ENCODE measurements around the gene NKIRAS2.
A peak's percentile ranks its signal among the peaks of the same experiment; 100 is the strongest.

Gene NKIRAS2

DNA sequence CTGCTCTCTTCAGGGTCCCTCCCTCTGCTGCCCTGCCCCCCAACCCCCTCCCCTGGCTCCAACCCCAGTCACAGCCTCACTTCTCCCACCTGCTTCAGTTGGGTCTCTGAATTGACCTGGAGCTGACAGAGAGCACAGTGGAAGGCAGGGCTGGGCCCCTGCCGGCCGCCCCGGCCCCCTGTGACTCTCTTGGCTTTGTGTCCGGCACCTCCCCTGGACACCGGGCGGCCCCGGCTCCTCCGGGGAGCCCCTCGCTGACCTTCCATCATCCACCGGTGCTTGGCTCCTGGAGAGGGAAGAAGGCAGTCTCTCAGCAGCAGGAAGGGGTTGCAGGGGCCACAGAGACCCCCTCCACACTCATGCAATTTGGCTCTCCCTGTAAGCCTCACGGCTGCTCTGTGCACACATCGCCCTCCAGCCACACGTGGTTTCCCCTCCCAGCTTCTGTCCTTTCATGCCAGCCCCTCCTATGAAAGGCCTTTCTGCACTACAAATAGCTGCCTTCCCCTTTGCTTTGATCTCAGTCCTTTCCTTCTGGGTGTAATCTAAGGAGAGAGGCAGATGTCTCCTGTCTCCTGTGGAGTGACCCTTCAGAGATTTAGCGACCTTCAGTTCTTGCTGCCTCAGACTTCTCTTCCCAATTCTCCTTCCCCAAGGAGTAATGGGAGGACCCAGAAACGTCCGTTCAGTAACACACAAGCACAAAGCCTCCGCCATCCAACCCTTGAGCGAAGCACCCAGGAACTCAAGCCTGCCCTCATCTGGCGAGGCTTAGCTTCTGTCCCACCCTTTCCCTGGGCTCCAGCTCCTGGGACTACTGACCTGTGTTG is 8.3 kb downstream of the NKIRAS2 start:
- DNase-seq, result no peak

DNA sequence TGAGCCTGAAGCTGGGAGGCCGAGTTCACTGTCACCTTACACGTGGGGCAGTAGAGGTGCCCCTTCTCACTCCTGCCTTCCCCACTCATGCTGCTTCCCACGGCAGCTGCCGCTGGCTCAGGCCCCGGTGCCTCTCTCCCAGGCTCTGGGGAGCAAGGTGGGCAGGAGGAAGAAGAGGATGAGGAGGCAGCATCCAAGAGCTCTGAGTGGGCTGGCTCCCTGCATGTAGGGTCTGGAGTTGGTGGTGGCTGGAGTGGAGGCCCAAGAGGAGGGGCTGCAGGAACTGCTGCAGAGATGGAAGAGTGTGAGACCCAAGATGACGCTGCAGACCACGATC is 8.9 kb downstream of the NKIRAS2 start:
- no peak for DNase-seq

DNA sequence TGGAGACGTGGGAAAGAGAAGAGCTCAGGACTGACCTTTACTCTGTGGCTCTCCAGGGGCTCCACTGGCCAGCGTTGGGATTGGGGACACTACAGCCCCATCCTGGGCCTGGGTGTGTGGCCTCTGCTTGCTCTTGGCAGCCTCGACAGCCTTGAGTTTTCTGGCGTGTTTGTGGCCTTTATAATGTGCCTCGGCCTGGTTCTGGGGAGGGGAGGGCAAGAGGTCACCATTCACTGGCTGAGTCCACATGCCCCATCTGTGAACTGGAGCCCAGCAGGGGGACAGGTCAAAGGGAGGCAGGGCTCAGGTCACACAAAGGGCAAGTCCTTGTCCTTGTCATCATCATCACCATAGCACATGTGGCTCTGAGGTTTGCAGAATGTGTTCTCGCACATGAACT is 11.7 kb downstream of the NKIRAS2 start:
- no peak for DNase-seq

DNA sequence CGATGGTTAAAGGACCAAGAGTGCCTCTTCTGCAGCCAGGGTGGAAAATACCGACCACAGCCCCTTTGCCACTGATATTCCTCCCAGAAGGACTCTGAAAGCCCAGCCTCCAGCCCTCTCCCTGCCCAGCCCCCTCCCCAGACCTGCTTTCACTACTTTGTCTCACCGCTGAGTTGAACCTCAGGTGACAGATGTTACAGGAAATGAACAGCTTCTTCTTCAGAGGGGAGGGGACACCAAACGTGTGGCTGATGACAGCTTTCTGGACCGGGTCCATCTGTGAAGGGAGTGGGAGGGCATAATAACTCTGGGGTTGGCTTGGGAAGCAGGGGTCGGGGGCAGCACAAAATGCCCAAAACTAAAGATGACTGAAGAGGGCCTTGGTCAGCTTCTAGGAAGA is 14.2 kb downstream of the NKIRAS2 start:
- DNase-seq, result no peak

DNA sequence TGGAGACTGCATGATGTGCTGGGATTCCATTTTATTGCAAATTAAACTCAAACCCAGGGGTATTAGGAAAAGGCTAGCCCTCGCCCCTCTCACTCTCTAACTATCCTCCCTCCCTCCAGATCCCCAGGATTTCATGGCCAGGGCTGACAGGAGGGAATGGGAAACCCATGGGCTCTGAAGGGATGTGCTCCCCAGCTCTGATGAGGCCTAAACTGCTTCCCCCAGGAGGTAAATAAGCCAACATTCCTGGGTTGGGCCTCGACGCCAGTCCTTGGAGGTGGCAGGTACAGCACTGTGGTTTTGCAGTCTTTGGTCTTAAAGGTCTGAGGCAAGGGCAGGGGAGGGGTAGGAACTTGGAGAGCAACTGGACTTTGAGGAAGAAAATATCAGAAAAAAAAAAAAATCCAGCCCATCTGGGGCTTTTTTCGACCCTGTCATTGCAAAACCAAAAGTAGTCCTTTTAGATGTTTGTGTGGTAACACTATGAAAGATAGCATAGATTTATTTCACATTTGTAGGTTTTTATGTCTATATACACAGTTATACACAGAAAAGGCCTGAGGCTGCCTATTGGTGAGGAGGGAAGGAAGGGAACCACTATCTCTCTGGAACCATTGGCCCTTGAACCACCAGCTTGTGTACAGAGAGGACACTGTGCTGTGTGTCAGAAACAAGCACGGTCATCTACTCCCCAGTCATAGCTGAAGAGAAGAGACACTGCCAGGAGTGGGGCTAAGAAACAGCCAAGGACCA is 18.5 kb downstream of the NKIRAS2 start:
- no peak for DNase-seq

DNA sequence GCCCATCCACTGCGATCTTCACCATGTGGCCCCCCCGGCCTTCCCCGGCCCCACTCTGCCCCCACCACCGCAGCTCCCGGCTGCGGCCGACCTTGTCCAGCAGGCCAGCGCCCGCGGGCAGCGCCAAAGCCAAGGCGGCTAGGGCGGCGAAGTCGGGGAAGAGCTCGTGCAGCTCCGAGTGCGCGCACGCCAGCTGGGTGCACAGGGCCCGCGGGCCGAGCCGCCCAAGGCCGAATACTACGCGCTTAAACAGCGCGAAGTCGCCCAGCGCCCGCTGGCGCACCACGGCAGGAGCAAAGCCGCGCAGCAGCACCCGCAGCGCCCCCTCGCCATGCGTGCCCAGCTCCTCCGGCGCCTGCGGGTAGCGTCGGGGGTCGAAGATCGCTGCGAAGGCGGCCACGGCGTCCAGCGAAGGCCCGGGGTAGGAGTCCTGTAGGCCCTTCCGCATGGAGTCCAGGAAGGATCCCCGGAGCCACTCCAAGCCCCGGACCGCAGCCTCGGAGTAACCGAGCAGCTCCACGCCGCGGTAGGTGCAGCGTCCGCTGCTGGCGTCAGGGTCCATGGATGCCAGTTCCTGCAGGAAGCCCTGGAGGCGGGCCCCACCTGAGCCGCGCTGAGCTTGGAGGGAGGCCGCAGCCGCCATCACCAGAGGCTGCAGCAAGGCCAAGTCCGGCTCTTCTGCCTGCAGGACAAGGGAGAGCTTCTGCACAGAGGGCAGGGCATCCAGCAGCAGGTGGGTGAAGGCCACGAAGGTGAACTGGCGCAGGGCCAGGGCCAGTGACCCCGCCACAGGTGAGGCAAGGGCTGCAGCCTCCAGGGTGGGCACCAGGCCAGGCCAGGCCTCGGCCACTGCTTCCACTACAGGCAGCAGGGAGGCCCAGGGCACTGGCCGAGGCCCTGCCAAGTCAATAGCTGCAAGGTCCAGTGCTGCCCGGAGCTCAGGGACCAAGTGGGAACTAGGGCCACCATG is 20.2 kb downstream of the NKIRAS2 start:
- no peak for DNase-seq

DNA sequence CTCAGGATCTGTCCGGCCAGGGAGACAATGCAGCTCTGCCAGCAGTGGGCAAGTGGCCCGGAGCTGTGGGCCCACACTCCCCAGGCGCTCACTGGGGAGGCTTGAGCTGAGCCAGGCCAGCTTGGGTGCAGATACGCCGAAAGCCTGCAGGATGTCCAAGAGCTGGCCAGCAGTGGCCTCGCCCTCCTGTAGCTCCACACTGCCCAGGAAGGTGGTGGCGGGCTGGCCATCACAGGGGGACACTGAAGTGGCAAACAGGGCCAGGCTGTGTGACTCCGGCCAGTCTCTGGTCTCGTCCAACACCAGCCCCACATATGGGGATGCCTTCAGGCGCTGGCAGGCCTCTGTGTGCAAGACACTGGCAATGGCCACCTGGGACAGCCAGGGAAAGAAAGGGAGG is 20.9 kb downstream of the NKIRAS2 start:
- no peak for DNase-seq

DNA sequence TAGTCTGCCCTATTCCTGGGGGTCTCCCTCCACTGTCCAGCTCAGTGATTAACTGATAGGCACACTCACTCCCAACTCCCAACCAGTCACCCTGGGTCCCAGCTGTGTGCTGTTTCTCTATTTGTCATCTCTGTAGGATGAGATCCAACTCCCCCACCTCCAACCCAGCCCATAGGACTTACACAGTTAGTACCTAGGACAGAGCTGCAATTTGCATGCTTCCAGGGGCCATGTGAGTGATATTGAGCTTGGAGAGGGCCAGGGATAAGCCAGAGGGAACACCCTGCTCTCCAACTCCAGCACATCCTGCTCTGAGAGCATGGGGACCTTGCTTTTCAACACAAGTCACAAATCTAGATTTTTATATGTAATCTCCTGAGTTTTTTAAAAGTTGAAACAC is 21.7 kb downstream of the NKIRAS2 start:
- no peak for DNase-seq

DNA sequence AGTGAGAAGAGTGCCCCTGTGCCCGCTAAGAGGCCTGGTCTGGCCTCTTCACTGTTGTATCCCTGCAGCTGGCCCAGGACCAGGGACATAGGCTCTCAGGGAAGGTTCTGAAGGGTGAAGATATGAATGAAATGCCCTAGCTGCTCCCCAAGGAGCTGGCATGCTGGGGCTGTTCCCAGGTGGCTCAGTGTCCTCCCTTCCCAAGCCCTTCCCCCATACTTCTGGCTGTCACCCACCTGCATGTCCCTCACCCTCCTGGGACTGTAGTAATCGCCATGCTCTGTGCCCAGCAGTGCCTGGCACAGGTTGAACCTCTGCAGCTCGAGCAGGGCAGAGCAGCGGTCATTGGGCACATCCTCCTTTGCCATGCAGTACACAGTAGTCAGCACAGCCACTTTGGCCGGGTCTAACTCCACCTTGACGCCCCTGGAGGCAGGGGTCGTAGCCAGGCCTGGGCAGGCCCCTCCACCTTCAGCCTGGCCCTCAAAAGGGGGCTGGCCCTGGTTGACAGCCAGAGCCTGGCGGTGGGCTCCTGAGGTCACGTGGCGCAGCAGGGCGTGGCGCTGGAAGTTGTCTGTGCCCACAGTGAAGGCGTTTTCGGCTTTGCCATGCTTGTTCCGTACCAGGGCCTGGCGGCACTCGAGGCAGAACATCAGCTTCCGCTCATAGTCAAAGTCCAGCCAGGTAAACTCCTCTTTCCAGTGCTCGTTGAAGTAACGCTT is 22.9 kb downstream of the NKIRAS2 start:
- no peak for DNase-seq

DNA sequence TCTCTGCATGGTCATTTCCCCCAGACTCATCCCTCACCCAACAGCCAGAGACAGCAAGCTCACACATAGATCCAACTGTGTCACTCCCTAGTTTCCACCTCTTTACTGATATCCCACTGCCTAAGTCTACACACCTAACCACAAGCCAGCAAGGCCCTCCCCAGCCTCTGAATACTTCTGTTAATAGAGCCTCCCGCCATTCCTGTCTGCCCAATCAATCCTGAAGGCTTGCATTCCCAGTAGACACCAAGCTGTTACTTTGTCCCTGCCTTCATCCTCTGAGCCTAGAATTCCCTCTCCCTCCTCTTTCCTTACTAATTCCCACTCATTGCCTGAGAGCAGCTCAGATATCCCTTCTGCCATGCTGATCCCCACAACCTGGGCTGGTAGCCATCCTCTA is 25.8 kb downstream of the NKIRAS2 start:
- DNase-seq, result no peak

DNA sequence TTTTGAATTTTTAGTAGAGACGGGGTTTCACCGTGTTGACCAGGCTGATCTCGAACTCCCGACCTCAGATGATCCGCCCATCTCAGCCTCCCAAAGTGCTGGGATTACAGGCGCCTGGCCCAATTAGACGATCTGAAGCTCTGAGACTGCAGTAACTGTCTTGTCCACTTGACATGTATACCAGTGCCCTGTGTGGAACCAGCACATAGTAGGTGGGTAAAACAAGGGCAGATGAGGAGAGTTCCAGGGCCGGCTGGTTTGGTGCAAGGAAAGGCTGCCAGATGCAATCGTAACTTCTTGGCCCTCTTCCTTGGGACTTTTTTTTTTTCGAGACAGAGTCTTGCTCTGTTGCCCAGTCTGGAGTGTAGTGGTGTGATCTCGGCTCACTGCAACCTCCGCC is 27.5 kb downstream of the NKIRAS2 start:
- no peak for DNase-seq

DNA sequence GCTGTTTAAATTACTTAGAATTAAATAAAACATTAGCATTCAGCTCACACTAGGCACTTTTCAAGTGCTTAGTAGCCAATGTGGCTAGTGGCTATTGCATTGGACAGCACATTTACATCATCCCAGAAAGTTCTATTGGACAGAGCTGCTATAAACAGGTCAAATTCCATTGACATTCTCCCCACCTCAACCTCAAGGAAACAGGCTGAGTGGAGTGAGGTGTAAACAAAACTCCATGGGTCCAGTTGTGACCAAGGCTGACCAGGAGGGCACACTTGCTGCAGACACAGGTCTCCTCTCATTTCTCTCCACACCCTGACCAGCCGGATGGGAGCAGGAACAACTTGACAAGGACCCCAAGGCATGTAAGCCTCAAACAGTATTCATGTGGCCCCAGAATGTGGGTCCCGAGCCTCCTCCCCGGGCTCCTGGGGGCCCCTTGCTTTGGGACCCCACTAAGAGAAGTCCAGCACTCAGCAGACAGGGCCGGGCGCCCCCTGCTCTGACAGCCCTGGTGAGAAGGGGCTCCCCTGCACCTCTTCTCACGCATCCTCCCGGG is 30.0 kb downstream of the NKIRAS2 start:
- DNase-seq, result no peak

DNA sequence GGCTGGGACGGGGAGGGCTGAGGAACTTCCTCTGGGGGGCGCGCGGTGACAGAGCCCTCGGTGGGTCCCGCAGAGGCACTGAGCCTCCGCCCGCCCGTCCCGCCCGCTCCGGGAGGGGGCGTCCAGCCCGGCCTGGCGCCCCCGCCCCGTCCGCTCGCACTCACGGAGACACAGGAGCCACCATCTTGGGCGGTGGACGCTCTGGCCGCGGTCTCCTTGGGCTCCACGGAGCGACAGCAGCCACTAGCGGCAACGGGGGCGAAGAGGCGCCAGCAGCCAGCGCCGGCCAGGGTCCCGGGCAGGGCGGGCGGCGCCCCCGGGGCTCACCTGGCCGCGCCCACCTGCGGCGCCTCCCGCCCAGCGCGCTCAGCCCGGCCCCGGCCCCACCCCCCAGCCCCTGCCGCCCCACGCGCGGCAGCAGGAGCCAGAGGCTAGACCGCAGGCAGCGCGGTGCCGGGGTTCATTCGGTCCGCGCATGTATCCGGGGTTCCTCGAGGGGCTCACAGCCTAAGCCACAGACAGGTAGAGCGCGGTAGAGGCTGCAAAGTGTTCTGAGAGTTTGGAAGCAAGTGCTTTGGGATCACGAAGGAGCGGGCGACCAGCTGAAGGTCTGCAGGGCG is 30.6 kb downstream of the NKIRAS2 start, which contains the start of gene C17orf113:
TSS of gene C17orf113 (minus strand) at position 209 of the 620 bp plus-strand sequence. CDS start 7,225 bp downstream, outside the sequence.
- peak; percentile 70 for DNase-seq

DNA sequence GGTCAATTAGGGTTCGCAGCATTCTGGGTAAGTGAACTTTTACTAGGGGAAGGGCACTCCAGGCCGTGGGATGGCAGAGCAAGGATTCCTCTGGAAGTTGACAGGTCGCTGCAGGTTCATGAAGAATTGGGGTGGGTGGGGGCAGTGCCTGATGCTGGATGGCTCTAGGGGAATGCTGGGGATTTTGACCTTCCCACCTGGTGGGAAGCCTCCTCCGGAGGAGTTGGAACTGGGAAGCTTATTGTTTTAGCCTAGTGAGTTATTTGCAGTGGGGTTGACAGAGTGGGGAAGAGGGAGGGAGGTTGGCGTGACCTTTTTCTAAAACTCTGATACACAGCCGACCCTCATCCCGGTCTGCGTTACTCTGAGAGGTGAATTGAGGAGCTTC is 31.1 kb downstream of the NKIRAS2 start:
- no peak for DNase-seq

DNA sequence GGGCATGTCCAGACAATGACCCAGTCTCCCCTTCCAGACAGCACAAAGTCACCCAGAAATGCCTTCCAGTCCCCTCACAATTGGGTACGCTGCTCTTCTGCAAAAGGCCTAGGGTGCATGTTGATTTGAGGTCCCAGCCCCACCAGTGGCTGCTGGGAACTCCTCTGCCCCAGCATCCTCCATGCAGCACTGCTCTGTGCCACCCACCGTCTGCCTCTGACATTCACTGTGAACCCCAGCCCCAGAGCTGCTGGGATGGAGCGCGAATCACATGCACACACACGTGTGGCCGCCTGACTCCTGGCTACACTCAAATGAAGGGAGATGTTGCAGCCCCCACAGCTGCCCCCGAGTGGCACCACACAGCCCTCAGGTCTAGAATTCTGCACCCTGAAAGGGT is 31.8 kb downstream of the NKIRAS2 start:
- no peak for DNase-seq

DNA sequence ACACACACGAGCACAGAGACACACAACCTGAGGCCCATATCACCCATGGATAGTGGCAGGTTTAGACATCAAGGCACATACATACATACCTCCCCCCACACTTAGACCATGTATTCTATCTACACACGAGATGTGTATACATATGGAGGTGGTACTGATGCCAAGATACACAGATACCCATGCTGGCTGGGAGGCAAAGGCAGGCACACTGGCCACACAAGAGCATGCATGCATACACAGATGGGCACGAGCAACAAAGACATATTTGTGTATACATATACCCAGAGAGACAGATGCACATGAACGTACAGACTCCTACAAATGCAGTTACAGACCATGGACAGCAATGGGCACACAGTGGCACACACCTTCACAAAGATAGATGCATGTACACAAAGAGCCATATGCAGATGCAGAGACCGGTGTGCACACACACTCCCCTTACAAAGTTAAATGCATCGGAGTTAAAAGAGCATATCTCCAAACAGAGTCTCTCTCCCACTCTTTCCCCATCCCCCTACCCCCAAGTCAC is 32.5 kb downstream of the NKIRAS2 start:
- no peak for DNase-seq

DNA sequence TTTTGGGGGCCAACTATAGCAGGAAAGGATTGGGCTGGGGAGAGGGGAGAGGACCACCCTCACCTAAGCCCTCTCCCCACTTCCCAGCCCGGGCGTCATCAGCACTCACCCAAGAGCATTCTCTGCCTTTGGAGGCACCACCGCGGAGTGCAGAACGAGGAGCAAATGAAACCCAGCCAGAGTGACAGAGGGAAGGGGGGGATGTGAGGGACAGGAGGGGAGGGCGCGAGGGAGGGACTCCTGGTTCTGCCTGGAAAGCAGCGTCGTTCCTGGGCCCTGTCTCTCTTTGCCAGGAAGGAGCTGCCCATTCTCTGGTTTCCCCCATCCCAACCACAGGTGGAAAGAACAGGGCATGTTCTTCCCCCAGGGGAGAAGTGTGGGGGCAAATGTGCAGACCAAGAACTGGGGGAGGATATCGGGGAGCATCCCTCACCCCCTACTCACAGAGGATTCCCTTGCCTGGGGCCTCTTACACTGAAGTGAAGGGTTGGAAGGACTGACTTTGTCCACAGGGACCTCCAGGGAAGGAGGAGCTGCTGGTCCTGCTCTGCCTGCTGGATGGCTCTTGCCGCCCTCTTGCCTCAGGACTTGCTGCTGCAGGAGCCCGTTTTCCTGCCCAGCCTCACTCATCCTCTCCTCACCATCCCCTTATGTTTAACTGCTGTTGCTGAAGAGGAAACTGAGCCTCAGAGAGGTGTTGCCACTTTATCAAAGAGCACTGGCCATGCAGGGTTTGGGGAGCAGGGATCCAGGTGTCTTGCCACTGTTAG is 34.0 kb downstream of the NKIRAS2 start:
- no peak for DNase-seq

DNA sequence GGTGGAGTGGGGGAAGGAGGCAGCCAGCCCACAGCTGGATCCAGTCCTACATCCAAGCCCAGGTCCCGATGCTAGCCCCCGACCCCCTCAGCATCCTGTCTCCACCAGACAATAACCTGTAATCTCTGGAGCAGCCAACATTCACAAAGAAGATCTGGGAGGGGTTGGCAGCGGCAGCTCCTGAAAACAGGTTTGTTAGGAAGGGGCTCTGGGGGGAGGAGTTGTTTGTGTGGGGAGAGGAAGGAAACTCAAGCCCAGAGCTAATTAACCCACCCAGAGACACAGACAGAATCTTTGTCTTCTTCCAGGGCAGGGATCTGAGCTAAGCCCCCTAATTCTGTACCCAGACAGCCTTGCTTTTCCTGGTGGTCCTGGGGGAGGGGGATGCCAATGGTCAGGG is 35.1 kb downstream of the NKIRAS2 start:
- DNase-seq, result no peak

DNA sequence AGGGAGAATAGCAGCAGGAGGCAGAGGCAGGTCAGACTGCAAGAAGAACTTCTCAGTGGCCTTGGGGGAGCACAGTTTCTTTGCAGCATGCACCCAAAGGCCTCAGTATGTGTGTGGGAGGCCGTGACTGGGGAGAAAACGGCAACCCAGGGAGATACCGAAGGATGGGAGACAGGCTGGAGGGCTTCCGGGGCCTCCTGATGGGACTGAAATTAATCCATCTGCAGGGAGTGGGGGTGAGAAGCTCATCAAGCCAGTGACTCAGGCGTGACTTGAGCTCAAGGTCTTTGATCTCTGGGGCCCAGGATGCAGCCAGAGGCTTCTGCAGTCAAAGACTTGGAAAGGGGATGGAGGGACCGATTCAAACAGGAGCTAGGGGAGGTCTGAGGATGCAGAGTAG is 35.6 kb downstream of the NKIRAS2 start:
- DNase-seq, result no peak

DNA sequence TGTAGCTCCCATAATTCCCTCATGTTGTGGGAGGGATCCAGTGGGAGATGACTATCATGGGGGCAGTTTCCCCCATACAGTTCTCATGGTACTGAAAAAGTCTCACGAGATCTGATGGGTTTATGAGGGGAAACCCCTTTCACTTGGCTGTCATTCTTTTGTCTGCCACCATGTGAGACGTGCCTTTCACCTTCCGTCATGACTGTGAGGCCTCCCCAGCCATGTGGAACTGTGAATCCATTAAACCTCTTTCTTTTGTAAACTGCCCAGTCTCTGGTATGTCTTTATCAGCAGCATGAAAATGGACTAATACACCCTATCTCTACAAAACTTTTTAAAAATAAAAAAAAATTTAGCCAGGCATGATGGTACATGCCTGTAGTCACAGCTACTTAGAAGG is 36.7 kb downstream of the NKIRAS2 start:
- DNase-seq, result no peak

DNA sequence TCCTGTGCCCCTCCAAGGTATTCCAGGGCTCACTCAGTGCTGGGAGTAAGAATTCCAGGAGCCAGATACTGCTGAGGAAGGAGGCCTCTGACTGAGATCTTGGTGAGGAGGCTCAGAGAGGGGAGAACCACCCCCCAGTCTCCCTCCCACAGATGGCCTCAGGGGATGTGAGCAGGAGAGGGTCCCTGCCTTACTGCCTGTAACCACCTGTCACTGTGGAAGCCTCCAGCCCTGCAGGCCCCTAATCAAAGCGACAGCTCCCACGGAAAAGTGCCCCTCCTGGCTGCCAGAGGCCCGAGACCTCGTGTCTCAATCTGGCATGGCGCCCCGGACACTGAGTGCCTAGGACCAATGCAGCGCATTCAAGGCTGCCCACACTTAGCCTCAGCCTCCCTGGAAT is 38.2 kb downstream of the NKIRAS2 start:
- no peak for DNase-seq

All from NCI-H510A (cell line).